Measurements from ENCODE around the gene MAP2K2. TPM values are rescaled to one million over a fixed set of nuclear protein-coding genes. Genes with fewer than 3 reads are reported as not detected.

MAP2K2 gene
- total RNA-seq, 1 experiment from 2014 or later, result 177 TPM

DNA sequence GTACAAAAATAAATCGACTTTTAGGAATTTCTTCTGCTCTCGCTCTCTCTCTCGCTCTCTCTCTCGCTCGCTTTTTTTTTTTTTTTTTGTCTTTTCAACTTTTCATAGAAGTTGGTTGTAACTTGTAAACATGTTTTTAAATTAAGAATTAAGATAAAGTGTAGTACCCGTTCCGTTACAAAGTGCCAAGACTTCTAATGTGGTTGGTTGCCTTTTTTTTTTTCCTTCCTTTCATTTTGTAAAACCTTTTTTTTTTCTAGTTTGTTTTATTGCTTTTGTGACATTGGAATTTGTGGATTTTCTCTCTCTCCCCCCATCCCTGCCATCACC lies 77.6 kb downstream of the MAP2K2 start (continued):
- TF ChIP-seq, protein P1, sequence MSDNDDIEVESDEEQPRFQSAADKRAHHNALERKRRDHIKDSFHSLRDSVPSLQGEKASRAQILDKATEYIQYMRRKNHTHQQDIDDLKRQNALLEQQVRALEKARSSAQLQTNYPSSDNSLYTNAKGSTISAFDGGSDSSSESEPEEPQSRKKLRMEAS (CRISPR knock-in tag; IDR thresholded peaks at IDR 0.05), result no peak
- TF ChIP-seq FOXK1 (CRISPR knock-in tag; IDR thresholded peaks at IDR 0.05) (no peak), ZNF671 (CRISPR knock-in tag; IDR thresholded peaks at IDR 0.05) (no peak), SMAD4 (CRISPR knock-in tag; IDR thresholded peaks at IDR 0.05) (no peak), MYBL2 (CRISPR knock-in tag; IDR thresholded peaks at IDR 0.05) (no peak)
- TF ChIP-seq, protein P2, sequence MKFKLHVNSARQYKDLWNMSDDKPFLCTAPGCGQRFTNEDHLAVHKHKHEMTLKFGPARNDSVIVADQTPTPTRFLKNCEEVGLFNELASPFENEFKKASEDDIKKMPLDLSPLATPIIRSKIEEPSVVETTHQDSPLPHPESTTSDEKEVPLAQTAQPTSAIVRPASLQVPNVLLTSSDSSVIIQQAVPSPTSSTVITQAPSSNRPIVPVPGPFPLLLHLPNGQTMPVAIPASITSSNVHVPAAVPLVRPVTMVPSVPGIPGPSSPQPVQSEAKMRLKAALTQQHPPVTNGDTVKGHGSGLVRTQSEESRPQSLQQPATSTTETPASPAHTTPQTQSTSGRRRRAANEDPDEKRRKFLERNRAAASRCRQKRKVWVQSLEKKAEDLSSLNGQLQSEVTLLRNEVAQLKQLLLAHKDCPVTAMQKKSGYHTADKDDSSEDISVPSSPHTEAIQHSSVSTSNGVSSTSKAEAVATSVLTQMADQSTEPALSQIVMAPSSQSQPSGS (CRISPR knock-in tag; IDR thresholded peaks at IDR 0.05; ENCODE audit: borderline replicate concordance, low read depth), result no peak
- TF ChIP-seq, protein P3, sequence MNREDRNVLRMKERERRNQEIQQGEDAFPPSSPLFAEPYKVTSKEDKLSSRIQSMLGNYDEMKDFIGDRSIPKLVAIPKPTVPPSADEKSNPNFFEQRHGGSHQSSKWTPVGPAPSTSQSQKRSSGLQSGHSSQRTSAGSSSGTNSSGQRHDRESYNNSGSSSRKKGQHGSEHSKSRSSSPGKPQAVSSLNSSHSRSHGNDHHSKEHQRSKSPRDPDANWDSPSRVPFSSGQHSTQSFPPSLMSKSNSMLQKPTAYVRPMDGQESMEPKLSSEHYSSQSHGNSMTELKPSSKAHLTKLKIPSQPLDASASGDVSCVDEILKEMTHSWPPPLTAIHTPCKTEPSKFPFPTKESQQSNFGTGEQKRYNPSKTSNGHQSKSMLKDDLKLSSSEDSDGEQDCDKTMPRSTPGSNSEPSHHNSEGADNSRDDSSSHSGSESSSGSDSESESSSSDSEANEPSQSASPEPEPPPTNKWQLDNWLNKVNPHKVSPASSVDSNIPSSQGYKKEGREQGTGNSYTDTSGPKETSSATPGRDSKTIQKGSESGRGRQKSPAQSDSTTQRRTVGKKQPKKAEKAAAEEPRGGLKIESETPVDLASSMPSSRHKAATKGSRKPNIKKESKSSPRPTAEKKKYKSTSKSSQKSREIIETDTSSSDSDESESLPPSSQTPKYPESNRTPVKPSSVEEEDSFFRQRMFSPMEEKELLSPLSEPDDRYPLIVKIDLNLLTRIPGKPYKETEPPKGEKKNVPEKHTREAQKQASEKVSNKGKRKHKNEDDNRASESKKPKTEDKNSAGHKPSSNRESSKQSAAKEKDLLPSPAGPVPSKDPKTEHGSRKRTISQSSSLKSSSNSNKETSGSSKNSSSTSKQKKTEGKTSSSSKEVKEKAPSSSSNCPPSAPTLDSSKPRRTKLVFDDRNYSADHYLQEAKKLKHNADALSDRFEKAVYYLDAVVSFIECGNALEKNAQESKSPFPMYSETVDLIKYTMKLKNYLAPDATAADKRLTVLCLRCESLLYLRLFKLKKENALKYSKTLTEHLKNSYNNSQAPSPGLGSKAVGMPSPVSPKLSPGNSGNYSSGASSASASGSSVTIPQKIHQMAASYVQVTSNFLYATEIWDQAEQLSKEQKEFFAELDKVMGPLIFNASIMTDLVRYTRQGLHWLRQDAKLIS (CRISPR knock-in tag; IDR thresholded peaks at IDR 0.05; ENCODE audit: borderline replicate concordance), result no peak

DNA sequence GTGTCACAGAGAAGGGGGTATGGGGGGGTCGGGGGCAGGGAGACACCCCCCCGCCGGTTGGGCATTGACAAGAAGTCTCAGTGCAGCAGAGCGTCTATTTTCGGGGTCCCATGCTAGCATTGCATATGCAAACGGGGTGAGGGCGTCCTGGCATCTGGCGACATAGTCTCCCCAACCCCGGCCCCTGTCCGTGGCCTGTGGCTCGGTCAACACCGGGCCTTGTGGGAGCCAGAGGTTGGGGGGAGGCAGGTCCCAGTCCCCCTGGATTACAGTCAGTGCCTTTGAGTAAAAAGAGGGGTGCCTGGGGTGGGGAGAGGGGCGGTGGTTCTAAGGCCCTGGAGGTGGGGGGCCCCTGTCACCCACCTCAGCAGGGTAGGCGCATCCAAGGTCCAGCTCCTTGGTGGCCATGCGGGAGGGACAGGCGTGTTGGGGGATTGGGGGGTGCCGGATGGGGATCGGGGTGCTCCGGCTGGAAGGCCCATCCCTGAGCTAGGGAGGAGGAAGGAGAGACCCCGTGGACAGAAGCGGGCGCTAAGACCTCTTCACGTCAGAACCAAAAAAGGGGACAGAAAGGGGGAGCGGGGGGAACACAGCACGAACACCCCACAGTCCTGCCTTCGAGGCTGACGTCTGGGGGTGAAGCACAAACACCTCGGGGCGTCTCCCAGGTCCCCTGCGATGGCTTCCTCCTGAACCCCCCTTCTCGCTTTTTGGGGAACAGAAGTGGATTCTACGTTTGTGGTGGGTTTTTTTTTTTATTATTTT lies 78.1 kb downstream of the MAP2K2 start:
- Mint-ChIP-seq H3K27me3 (ENCODE audit: low read depth) (no peaks in the 10 kb centered on the region; the same call in 1 of the 2 replicates), H3K36me3 (peaks cover 14% of the 10 kb centered on the region), H3K27ac (no peak overlapping the region), H3K4me3 (no peak overlapping the region), H3K9me3 (no peaks in the 10 kb centered on the region), H3K4me1 (peaks cover 9% of the 10 kb centered on the region; the same call in 1 of the 2 replicates)
- TF ChIP-seq FOXP1 (CRISPR knock-in tag; IDR thresholded peaks at IDR 0.05; ENCODE audit: borderline replicate concordance) (no peak), JUN (CRISPR knock-in tag; IDR thresholded peaks at IDR 0.05) (no peak), ZNF138 (CRISPR knock-in tag; conservative IDR thresholded peaks at IDR 0.05) (no peak), MYBL2 (CRISPR knock-in tag; IDR thresholded peaks at IDR 0.05) (no peak), NFYB (CRISPR knock-in tag; conservative IDR thresholded peaks at IDR 0.05; ENCODE audit: low read depth) (no peak), EMX1 (CRISPR knock-in tag; IDR thresholded peaks at IDR 0.05) (no peak)
- TF ChIP-seq, protein P4, sequence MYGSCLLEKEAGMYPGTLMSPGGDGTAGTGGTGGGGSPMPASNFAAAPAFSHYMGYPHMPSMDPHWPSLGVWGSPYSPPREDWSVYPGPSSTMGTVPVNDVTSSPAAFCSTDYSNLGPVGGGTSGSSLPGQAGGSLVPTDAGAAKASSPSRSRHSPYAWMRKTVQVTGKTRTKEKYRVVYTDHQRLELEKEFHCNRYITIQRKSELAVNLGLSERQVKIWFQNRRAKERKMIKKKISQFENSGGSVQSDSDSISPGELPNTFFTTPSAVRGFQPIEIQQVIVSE (CRISPR knock-in tag; IDR thresholded peaks at IDR 0.05; ENCODE audit: borderline replicate concordance), result no peak
- TF ChIP-seq, protein P5, sequence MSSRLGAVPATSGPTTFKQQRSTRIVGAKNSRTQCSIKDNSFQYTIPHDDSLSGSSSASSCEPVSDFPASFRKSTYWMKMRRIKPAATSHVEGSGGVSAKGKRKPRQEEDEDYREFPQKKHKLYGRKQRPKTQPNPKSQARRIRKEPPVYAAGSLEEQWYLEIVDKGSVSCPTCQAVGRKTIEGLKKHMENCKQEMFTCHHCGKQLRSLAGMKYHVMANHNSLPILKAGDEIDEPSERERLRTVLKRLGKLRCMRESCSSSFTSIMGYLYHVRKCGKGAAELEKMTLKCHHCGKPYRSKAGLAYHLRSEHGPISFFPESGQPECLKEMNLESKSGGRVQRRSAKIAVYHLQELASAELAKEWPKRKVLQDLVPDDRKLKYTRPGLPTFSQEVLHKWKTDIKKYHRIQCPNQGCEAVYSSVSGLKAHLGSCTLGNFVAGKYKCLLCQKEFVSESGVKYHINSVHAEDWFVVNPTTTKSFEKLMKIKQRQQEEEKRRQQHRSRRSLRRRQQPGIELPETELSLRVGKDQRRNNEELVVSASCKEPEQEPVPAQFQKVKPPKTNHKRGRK (CRISPR knock-in tag; IDR thresholded peaks at IDR 0.05; ENCODE audit: borderline replicate concordance), result no peak
- no peak for ATAC-seq
- DNase-seq (ENCODE audit: low spot score), result no peak
- POLR2A ChIA-PET, result no interaction called here
- CTCF ChIA-PET, result interaction anchor here (0.6 to 1.5 kb wide), 5 partner anchors 20 to 814 kb away, joined by 4 to 12 read pairs (median 6); no protein-coding TSS in a partner anchor
